ENCODE data around the gene GMPR. TPM values are rescaled to one million over a fixed set of nuclear protein-coding genes. Genes with fewer than 3 reads are reported as not detected.

Gene GMPR
- total RNA-seq, 1 experiment from 2014 or later, result 24.0 TPM

GRCh38 chr6:16311763-16312162, 73.4 kb downstream of the GMPR start:
- no peak overlapping the region for H3K27ac ChIP-seq (ENCODE audit: low read depth, low read length)
- no peak overlapping the region for H2AFZ ChIP-seq (ENCODE audit: low read depth, low read length, poor library complexity, severe bottlenecking)
- H3K4me3 ChIP-seq (replicated peaks in 1 of 2; ENCODE audit: low read depth in 1 of 2, low read length in 2 of 2), result no peak overlapping the region
- ChIA-PET POLR2A (no interaction called here), CTCF (no interaction called here), RAD21 (ENCODE audit: low non-redundant PET in 1 of 2, low total read pairs in 2 of 2, uncharacterized antibody in 2 of 2, unreplicated experiment in 2 of 2) (no interaction called here)
- no peak overlapping the region for H3K9ac ChIP-seq (ENCODE audit: low read length)
- TF ChIP-seq JUND (IDR thresholded peaks at IDR 0.05) (no peak), ELF1 (IDR thresholded peaks at IDR 0.05; ENCODE audit: borderline replicate concordance, low read depth) (no peak), CEBPB (IDR thresholded peaks at IDR 0.05; ENCODE audit: low read depth) (no peak), REST (IDR thresholded peaks at IDR 0.05; ENCODE audit: low read depth) (no peak), ZFX (IDR thresholded peaks at IDR 0.05) (no peak), YY1 (IDR thresholded peaks at IDR 0.05; ENCODE audit: extremely low read depth, insufficient replicate concordance, low read depth, low read length) (no peak), POLR2A (IDR thresholded peaks at IDR 0.05; ENCODE audit: borderline replicate concordance, extremely low read depth, insufficient read depth, insufficient read length) (no peak), POLR2AphosphoS5 (IDR thresholded peaks at IDR 0.05; ENCODE audit: low read depth, low read length) (no peak), RAD21 (IDR thresholded peaks at IDR 0.05; ENCODE audit: low read depth) (no peak), SRF (IDR thresholded peaks at IDR 0.05; ENCODE audit: low read depth) (no peak), TCF7L2 (IDR thresholded peaks at IDR 0.05; ENCODE audit: borderline replicate concordance, extremely low read depth, insufficient read depth, insufficient read length) (no peak), MAX (IDR thresholded peaks at IDR 0.05) (no peak), EGR1 (IDR thresholded peaks at IDR 0.05; ENCODE audit: low read depth) (no peak), EZH2 (IDR thresholded peaks at IDR 0.05) (no peak), ATF3 (IDR thresholded peaks at IDR 0.05) (no peak), FOSL1 (IDR thresholded peaks at IDR 0.05; ENCODE audit: low read depth) (no peak), ZBTB33 (IDR thresholded peaks at IDR 0.05; ENCODE audit: extremely low read depth, insufficient replicate concordance, low read length) (no peak), EZH2phosphoT487 (IDR thresholded peaks at IDR 0.05; ENCODE audit: borderline replicate concordance) (no peak), SP1 (IDR thresholded peaks at IDR 0.05; ENCODE audit: low read depth) (no peak), ZNF274 (IDR thresholded peaks at IDR 0.05; ENCODE audit: low read depth, low read length) (no peak)
- DNase-seq (ENCODE audit: low read depth, low spot score), result no peak
- intact Hi-C loops (cut with micrococcal nuclease), result no loop called here
- H3K4me2 ChIP-seq (ENCODE audit: low read length), result no peak overlapping the region
- peaks cover under 1 to 4% of the 10 kb centered on the region in 2 experiments; a peak in 3 of 4 replicates for H3K4me1 ChIP-seq (ENCODE audit: control insufficient read depth in 1 of 2, insufficient read depth in 2 of 2, low read length in 2 of 2)
- H3K27me3 ChIP-seq (ENCODE audit: insufficient read depth, low read length), result no peaks in the 10 kb centered on the region
- H3K9me3 ChIP-seq (ENCODE audit: control insufficient read depth in 1 of 2, insufficient read depth in 1 of 2, low read depth in 1 of 2, low read length in 2 of 2), result no peaks in the 10 kb centered on the region
- no peaks in the 10 kb centered on the region for H4K20me1 ChIP-seq (ENCODE audit: insufficient read depth)
- no TSS peak for BruUV-seq (replicated peaks)
- H3K79me2 ChIP-seq (ENCODE audit: insufficient read depth, low read length), result no peaks in the 10 kb centered on the region
- no peaks in the 10 kb centered on the region for H3K36me3 ChIP-seq (ENCODE audit: control insufficient read depth in 1 of 2, insufficient read depth in 2 of 2, low read length in 2 of 2)
- no peaks in the 10 kb centered on the region for H3K9me2 ChIP-seq (ENCODE audit: insufficient read depth)
- no peak for ATAC-seq
